Mesendoderm (in vitro differentiated cells): ENCODE data around the gene PMEPA1.

Source experiments
- DNase-seq: peaks from one replicate; pipeline ENCODE4 v3.0.0; 2013
- H2AK5ac ChIP-seq: 2 replicates; pipeline ENCODE4 v1.6.1; 2013; ENCODE audit warnings: low read length, inconsistent platforms
- H2BK120ac ChIP-seq: 2 replicates; pipeline ENCODE4 v1.6.1; 2013; ENCODE audit warnings: low read depth, mild to moderate bottlenecking, low read length, moderate library complexity, mixed read lengths
- H2BK15ac ChIP-seq: replicated peaks from 2 replicates; pipeline ENCODE4 v1.6.1; 2013; ENCODE audit warnings: low read depth, mild to moderate bottlenecking, moderate library complexity
- H2BK5ac ChIP-seq: 2 replicates; pipeline ENCODE4 v1.6.1; 2013; ENCODE audit warnings: low read length, inconsistent platforms
- H3K18ac ChIP-seq: 2 replicates; pipeline ENCODE4 v1.6.1; 2013; ENCODE audit warnings: mild to moderate bottlenecking, low read length, mixed read lengths
- H3K23ac ChIP-seq: one replicate; pipeline ENCODE4 v1.6.1; 2013; ENCODE audit warnings: low read length
- H3K27ac ChIP-seq: 2 replicates; pipeline ENCODE4 v1.5.1; 2013; ENCODE audit warnings: low read depth, mild to moderate bottlenecking, inconsistent platforms, low read length, moderate library complexity
- H3K27me3 ChIP-seq: 2 replicates; pipeline ENCODE4 v1.6.1; 2013; ENCODE audit warnings: low read length, control low read depth, mild to moderate bottlenecking, inconsistent platforms; ENCODE audit not compliant: insufficient read depth, poor library complexity
- H3K36me3 ChIP-seq: 2 replicates; pipeline ENCODE4 v1.6.1; 2013; ENCODE audit warnings: low read length, inconsistent platforms; ENCODE audit not compliant: control insufficient read depth, insufficient read depth
- H3K4ac ChIP-seq: one replicate; pipeline ENCODE4 v1.6.1; 2013; ENCODE audit warnings: low read depth, mild to moderate bottlenecking, low read length, moderate library complexity
- H3K4me1 ChIP-seq: 2 replicates; pipeline ENCODE4 v1.6.1; 2013; ENCODE audit warnings: low read depth, low read length, inconsistent platforms; ENCODE audit not compliant: control insufficient read depth
- H3K4me2 ChIP-seq: 2 replicates; pipeline ENCODE4 v1.6.1; 2013; ENCODE audit warnings: low read length
- H3K4me3 ChIP-seq: 2 replicates; pipeline ENCODE4 v1.5.1; 2013; ENCODE audit warnings: mild to moderate bottlenecking, low read length
- H3K56ac ChIP-seq: one replicate; pipeline ENCODE4 v1.6.1; 2013; ENCODE audit warnings: low read length
- H3K79me1 ChIP-seq: 2 replicates; pipeline ENCODE4 v1.6.1; 2013; ENCODE audit warnings: low read length, inconsistent platforms
- H3K79me2 ChIP-seq: 2 replicates; pipeline ENCODE4 v1.6.1; 2013; ENCODE audit warnings: mild to moderate bottlenecking, low read length; ENCODE audit not compliant: control insufficient read depth, insufficient read depth
- H3K9ac ChIP-seq: 2 replicates; pipeline ENCODE4 v1.6.1; 2013; ENCODE audit warnings: low read length, inconsistent platforms
- H4K5ac ChIP-seq: one replicate; pipeline ENCODE4 v1.6.1; 2013; ENCODE audit warnings: low read length
- H4K8ac ChIP-seq: one replicate; pipeline ENCODE4 v1.6.1; 2013; ENCODE audit warnings: low read depth, mild to moderate bottlenecking, control low read depth, low read length, moderate library complexity
- WGBS: extraction: QIAGEN DNeasy Blood & Tissue Kit; methylation state at CpG from one replicate; pipeline ENCODE4 v1.1.7; 2013; ENCODE audit warnings: low lambda C conversion rate, missing lambda C conversion rate; ENCODE audit not compliant: insufficient coverage; ENCODE audit errors: extremely low coverage; 5-methylcytosine and 5-hydroxymethylcytosine counted together

The PMEPA1 gene

GRCh38 chr20:57669632-57670031 lies 40.2 kb downstream of the PMEPA1 start:
- Histone ChIP-seq H3K4ac (no peak overlapping the region), H4K8ac (no peak overlapping the region), H3K4me2 (no peak overlapping the region), H2BK5ac (no peak overlapping the region), H4K5ac (no peak overlapping the region), H3K4me1 (no peaks in the 10 kb centered on the region), H3K9ac (no peak overlapping the region), H3K36me3 (no peaks in the 10 kb centered on the region), H3K23ac (no peak overlapping the region), H3K27me3 (no peaks in the 10 kb centered on the region), H3K79me1 (peaks cover 30% of the 10 kb centered on the region), H3K27ac (no peak overlapping the region), H2AK5ac (no peak overlapping the region), H3K4me3 (no peak overlapping the region), H2BK120ac (no peak overlapping the region), H3K18ac (no peak overlapping the region), H2BK15ac (no peak overlapping the region), H3K56ac (no peak overlapping the region), H3K79me2 (peaks cover 97% of the 10 kb centered on the region)
- no CpG with 5 or more reads among the region's 8 CpGs for WGBS
- no peak for DNase-seq

DNA sequence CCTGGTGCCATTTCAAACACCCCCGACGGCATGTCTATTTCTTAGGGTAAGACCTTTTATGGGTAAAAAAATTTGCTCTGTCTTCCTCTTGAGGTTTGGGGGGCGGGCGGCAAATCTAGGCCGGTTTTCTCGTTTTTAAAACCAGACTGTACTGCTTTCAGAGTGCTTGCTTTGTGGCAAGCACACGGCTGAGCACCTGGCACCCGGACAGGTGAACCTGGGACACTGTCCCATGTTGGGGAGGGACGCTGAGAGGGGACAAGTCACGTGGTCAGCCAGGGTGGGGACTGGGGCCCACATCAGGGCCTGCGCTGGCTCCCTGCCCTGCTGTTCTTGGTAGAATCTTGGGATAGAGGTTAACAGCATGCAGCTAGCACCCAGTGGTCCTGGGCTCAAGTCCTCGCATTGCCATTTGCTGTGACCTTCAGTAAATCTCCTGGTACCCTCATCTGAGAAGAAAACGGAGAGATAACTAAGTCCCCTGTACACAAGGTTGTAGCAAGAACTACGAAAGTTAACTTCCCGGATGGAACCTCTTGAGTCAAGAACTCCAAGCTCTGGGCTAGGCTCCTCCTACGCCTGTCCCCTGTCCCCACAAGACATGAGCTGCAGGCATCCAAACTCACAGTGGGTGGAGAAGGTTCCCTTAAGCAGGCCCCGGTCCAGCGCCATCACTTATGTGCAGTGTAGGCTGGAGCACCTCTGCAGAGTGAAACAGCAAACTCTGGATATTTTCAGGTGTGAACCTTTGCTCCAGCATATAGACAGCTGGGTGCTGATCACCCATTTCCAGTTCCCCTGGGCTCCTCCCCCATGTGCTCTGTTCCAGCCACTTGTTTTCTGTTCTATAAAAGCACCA lies 41.7 kb downstream of the PMEPA1 start:
- no peak overlapping the region for H3K18ac ChIP-seq
- DNase-seq: no peak

GRCh38 chr20:57667388-57667787 lies 42.4 kb downstream of the PMEPA1 start:
- H3K4me3 ChIP-seq: no peak overlapping the region
- WGBS: no CpG with 5 or more reads among the region's 16 CpGs
- H3K4me2 ChIP-seq: no peak overlapping the region
- no peak overlapping the region for H4K5ac ChIP-seq
- H2BK15ac ChIP-seq: no peak overlapping the region
- no peaks in the 10 kb centered on the region for H3K4me1 ChIP-seq
- no peak overlapping the region for H3K56ac ChIP-seq
- no peak overlapping the region for H3K23ac ChIP-seq
- no peak overlapping the region for H2BK5ac ChIP-seq
- H3K79me1 ChIP-seq: peaks cover 26% of the 10 kb centered on the region
- no peak overlapping the region for H3K27ac ChIP-seq
- H3K36me3 ChIP-seq: no peaks in the 10 kb centered on the region
- no peaks in the 10 kb centered on the region for H3K27me3 ChIP-seq
- H3K4ac ChIP-seq: no peak overlapping the region
- H4K8ac ChIP-seq: no peak overlapping the region
- no peak overlapping the region for H2BK120ac ChIP-seq
- no peak for DNase-seq
- H3K18ac ChIP-seq: no peak overlapping the region
- H3K79me2 ChIP-seq: peaks cover 96% of the 10 kb centered on the region
- H3K9ac ChIP-seq: no peak overlapping the region
- no peak overlapping the region for H2AK5ac ChIP-seq

More for the DNA sequence above, 41.7 kb downstream of the PMEPA1 start:
- Histone ChIP-seq H2AK5ac (no peak overlapping the region), H3K4me3 (no peak overlapping the region), H3K36me3 (no peaks in the 10 kb centered on the region), H3K4me2 (no peak overlapping the region), H3K56ac (no peak overlapping the region), H4K8ac (no peak overlapping the region), H3K4ac (no peak overlapping the region), H3K9ac (no peak overlapping the region), H3K4me1 (no peaks in the 10 kb centered on the region), H2BK120ac (no peak overlapping the region), H2BK15ac (no peak overlapping the region), H3K79me1 (peaks cover 28% of the 10 kb centered on the region), H3K79me2 (peaks cover 97% of the 10 kb centered on the region), H4K5ac (no peak overlapping the region), H3K27ac (no peak overlapping the region), H3K27me3 (no peaks in the 10 kb centered on the region), H3K23ac (no peak overlapping the region), H2BK5ac (no peak overlapping the region)
- no CpG with 5 or more reads among the region's 18 CpGs for WGBS

GRCh38 chr20:57666834-57667157 lies 43.0 kb downstream of the PMEPA1 start:
- peaks cover 31% of the 10 kb centered on the region for H3K79me1 ChIP-seq
- H2BK15ac ChIP-seq: no peak overlapping the region
- H3K4me1 ChIP-seq: no peaks in the 10 kb centered on the region
- no CpG with 5 or more reads among the region's 13 CpGs for WGBS
- H3K4ac ChIP-seq: no peak overlapping the region
- H2BK5ac ChIP-seq: no peak overlapping the region
- H4K5ac ChIP-seq: no peak overlapping the region
- no peak for DNase-seq
- H3K27ac ChIP-seq: no peak overlapping the region
- no peak overlapping the region for H4K8ac ChIP-seq
- H3K27me3 ChIP-seq: no peaks in the 10 kb centered on the region
- no peak overlapping the region for H3K9ac ChIP-seq
- no peak overlapping the region for H2AK5ac ChIP-seq
- H3K23ac ChIP-seq: no peak overlapping the region
- H2BK120ac ChIP-seq: no peak overlapping the region
- no peak overlapping the region for H3K18ac ChIP-seq
- H3K4me2 ChIP-seq: no peak overlapping the region
- H3K56ac ChIP-seq: no peak overlapping the region
- H3K36me3 ChIP-seq: no peaks in the 10 kb centered on the region
- H3K4me3 ChIP-seq: no peak overlapping the region
- peaks cover 97% of the 10 kb centered on the region for H3K79me2 ChIP-seq

- Histone ChIP-seq H3K27me3 (no peaks in the 10 kb centered on the region), H3K79me1 (peaks cover 33% of the 10 kb centered on the region), H2BK15ac (no peak overlapping the region), H4K8ac (no peak overlapping the region), H4K5ac (no peak overlapping the region), H3K4me2 (no peak overlapping the region), H3K36me3 (no peaks in the 10 kb centered on the region), H2BK120ac (no peak overlapping the region), H3K4ac (no peak overlapping the region), H3K79me2 (peaks cover 97% of the 10 kb centered on the region), H3K27ac (no peak overlapping the region), H3K56ac (no peak overlapping the region), H2AK5ac (no peak overlapping the region), H3K4me3 (no peak overlapping the region), H3K18ac (no peak overlapping the region), H2BK5ac (no peak overlapping the region), H3K9ac (no peak overlapping the region), H3K4me1 (no peaks in the 10 kb centered on the region), H3K23ac (no peak overlapping the region)
- no CpG with 5 or more reads among the region's 21 CpGs for WGBS
- no peak for DNase-seq
These were observed 43.5 kb downstream of the PMEPA1 start for GRCh38 chr20:57666106-57666833.
